ENCODE results near the gene GLI3. TPM values are rescaled to one million over a fixed set of nuclear protein-coding genes. Genes with fewer than 3 reads are reported as not detected.

GLI3 gene
- polyA plus RNA-seq, 1 of the 3 experiments (the other 2 are of a cell fraction), result 0.08 TPM

DNA sequence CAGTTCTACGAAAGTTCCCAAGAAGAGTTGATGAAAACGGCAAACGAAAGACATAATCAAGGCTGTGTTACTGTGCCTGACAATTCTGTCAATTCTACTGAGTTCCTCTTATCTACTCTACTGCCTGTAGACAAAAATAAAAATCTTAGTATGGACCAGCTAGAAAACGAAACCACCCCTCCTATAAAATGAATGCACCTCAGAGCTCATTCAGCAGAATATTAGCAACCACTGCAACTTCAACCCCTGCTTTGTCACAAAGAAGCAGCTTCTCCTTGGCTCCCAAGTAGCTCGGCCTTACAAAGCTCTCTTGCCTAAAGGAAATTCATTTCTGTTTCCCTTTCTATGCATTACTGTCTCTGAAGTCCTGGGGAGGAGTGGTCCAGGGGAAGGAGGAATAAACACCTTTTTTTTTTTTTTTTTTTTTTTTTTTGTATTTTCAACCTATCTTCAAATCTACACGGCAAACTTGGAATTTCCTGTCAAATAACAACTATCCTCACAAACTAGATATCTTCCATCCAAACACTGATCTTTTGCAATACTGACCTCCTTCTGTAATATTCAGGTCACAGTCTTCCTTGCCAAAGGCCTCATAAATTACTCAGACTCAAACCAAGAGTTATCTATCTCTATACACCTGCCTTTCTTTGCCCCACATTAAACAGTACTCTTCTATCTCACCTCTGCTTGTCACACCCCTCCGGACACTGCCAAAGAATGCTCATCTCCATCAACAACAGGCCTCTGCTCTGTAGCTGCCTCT lies 74.3 kb downstream of the GLI3 start (continued):
- TF ChIP-seq EP300 (IDR thresholded peaks at IDR 0.05; ENCODE audit: borderline replicate concordance in 1 of 2, low read depth in 1 of 2, low read length in 1 of 2) (no peak), CTCF (IDR thresholded peaks at IDR 0.05) (no peak), YY1 (IDR thresholded peaks at IDR 0.05; ENCODE audit: low read depth) (no peak)

DNA sequence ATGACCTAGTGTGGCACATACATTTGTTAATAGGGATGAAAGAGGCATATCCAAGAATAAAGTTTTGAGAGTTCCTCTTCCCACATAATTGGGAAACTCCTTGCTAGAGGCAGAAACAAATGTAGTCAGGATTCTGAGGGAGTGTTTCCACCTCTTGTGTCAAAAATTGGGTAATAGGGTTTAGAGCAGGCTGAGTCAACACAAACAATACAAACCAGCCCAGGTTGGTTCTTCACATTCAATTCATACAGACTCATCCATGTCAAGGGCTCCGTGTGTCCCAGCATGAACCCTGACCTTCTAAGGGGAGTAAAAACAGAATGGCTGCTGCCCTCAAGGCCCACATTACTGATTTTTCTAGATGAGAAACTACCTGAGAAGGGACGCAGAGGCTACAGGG lies 75.3 kb downstream of the GLI3 start:
- Histone ChIP-seq H3K4me1 (ENCODE audit: control insufficient read depth in 1 of 2, insufficient read depth in 2 of 2, low read depth in 1 of 2, low read length in 1 of 2) (no peaks in the 10 kb centered on the region), H3K27me3 (ENCODE audit: insufficient read depth) (peaks cover 28% of the 10 kb centered on the region), H3K36me3 (replicated peaks in 1 of 2; ENCODE audit: control insufficient read depth in 1 of 2, insufficient read depth in 2 of 2, low read length in 1 of 2) (no peaks in the 10 kb centered on the region), H3K27ac (ENCODE audit: low read depth in 2 of 2, low read length in 1 of 2) (no peak overlapping the region), H3K4me2 (no peak overlapping the region), H3K79me2 (ENCODE audit: insufficient read depth) (no peaks in the 10 kb centered on the region), H3K9ac (no peak overlapping the region), H4K20me1 (ENCODE audit: insufficient read depth) (no peaks in the 10 kb centered on the region; the same call in 1 of the 2 replicates), H3K4me3 (ENCODE audit: low read depth in 2 of 2, low read length in 1 of 2) (no peak overlapping the region), H3K9me3 (no peaks in the 10 kb centered on the region), H3F3A (replicated peaks; ENCODE audit: insufficient read depth) (no peaks in the 10 kb centered on the region), H2AFZ (ENCODE audit: low read depth) (no peak overlapping the region), H3K9me2 (no peaks in the 10 kb centered on the region)
- TF ChIP-seq RFX5 (IDR thresholded peaks at IDR 0.05; ENCODE audit: low read length) (no peak), USF1 (IDR thresholded peaks at IDR 0.05; ENCODE audit: borderline replicate concordance, low read depth) (no peak)
- TF ChIP-seq, protein P1, sequence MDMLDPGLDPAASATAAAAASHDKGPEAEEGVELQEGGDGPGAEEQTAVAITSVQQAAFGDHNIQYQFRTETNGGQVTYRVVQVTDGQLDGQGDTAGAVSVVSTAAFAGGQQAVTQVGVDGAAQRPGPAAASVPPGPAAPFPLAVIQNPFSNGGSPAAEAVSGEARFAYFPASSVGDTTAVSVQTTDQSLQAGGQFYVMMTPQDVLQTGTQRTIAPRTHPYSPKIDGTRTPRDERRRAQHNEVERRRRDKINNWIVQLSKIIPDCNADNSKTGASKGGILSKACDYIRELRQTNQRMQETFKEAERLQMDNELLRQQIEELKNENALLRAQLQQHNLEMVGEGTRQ (IDR thresholded peaks at IDR 0.05; ENCODE audit: borderline replicate concordance, low read depth, low read length), result no peak
- POLR2A ChIA-PET, result no interaction called here
- WGBS (ENCODE audit: low lambda C conversion rate), result 8% methylated on average over 2 of the region's 2 CpGs
- CTCF ChIA-PET, result no interaction called here
- no peak for DNase-seq

DNA sequence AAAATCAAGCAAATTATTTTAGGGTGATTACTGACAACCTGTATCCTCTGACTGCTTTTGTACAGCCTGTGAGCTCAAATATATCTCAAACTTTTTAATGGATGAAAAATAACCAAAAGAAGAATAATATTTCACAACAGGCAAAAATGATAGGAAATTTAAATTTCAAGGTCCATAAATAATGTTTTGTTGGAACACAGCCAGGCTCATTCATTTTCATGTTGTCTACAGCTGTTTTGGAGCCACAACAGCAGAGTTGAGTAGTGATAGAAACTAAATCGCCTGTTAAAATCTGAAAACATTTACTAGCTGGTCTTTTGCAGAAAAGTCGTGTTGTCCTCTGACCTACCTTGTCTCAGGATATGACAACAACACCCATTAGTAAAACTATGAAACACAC lies 75.9 kb downstream of the GLI3 start:
- CTCF ChIA-PET, result no interaction called here
- WGBS (ENCODE audit: low lambda C conversion rate), result 3% methylated on average over 2 of the region's 2 CpGs
- H2AFZ ChIP-seq (ENCODE audit: low read depth), result no peak overlapping the region
- no peaks in the 10 kb centered on the region for H3F3A ChIP-seq (replicated peaks; ENCODE audit: insufficient read depth)
- H3K27ac ChIP-seq (ENCODE audit: low read depth in 2 of 2, low read length in 1 of 2), result no peak overlapping the region
- no peaks in the 10 kb centered on the region for H3K36me3 ChIP-seq (replicated peaks in 1 of 2; ENCODE audit: control insufficient read depth in 1 of 2, insufficient read depth in 2 of 2, low read length in 1 of 2)
- H4K20me1 ChIP-seq (ENCODE audit: insufficient read depth), result no peaks in the 10 kb centered on the region; the same call in 1 of the 2 replicates
- no peaks in the 10 kb centered on the region for H3K9me2 ChIP-seq
- no peak for DNase-seq
- peaks cover 29% of the 10 kb centered on the region for H3K27me3 ChIP-seq (ENCODE audit: insufficient read depth)
- H3K4me3 ChIP-seq (ENCODE audit: low read depth in 2 of 2, low read length in 1 of 2), result no peak overlapping the region
- no peak overlapping the region for H3K9ac ChIP-seq
- H3K4me1 ChIP-seq (ENCODE audit: control insufficient read depth in 1 of 2, insufficient read depth in 2 of 2, low read depth in 1 of 2, low read length in 1 of 2), result no peaks in the 10 kb centered on the region
- no peaks in the 10 kb centered on the region for H3K9me3 ChIP-seq
- H3K4me2 ChIP-seq, result no peak overlapping the region
- POLR2A ChIA-PET, result no interaction called here
- no peaks in the 10 kb centered on the region for H3K79me2 ChIP-seq (ENCODE audit: insufficient read depth)
- no peak for TF ChIP-seq NRF1 (IDR thresholded peaks at IDR 0.05; ENCODE audit: low read depth, low read length)
- TF ChIP-seq POLR2AphosphoS5 (IDR thresholded peaks at IDR 0.05; ENCODE audit: low read depth, low read length), result no peak
- TF ChIP-seq, protein P1 (IDR thresholded peaks at IDR 0.05; ENCODE audit: borderline replicate concordance, low read depth, low read length), result no peak
- TF ChIP-seq MAX (IDR thresholded peaks at IDR 0.05; ENCODE audit: low read depth), result no peak
- TF ChIP-seq EP300 (IDR thresholded peaks at IDR 0.05; ENCODE audit: borderline replicate concordance in 1 of 2, low read depth in 1 of 2, low read length in 1 of 2), result no peak
- TF ChIP-seq SIN3A (IDR thresholded peaks at IDR 0.05; ENCODE audit: borderline replicate concordance, low read depth, low read length), result no peak
- no peak for TF ChIP-seq RCOR1 (IDR thresholded peaks at IDR 0.05; ENCODE audit: low read length)
- no peak for TF ChIP-seq CTCF (IDR thresholded peaks at IDR 0.05)
- no peak for TF ChIP-seq FOSL2 (IDR thresholded peaks at IDR 0.05; ENCODE audit: borderline replicate concordance, low read depth)

Measured in SK-N-SH (cell line).